ENCODE data around the gene HLA-DOB. TPM values are rescaled to one million over a fixed set of nuclear protein-coding genes. Genes with fewer than 3 reads are reported as not detected.

The HLA-DOB gene
- total and polyA plus RNA-seq, 10 of the 15 experiments (the other 5 are each of a cell fraction or from before 2014, with no cell fraction given) = 27.4 to 79.1 (median 37.0) TPM

DNA sequence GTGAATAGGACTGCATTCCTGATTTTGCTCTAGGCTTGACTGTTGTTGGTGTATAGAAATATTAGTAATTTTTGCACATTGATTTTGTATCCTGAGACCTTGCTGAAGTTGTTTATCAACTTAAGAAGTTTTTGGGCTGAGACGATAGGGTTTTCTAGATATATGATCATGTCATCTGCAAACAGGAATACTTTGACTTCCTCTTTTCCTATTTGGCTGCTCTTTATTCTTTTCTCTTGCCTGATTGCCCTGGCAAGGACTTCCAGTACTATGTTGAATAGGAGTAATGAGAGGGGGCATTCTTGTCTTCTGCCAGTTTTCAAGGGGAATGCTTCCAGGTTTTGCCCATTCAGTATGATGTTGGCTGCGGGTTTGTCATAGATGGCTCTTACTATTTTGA, 13.4 kb downstream of the HLA-DOB start:
- Histone ChIP-seq H3K36me3 (ENCODE audit: control insufficient read depth in 2 of 2, insufficient read depth in 2 of 2, low read length in 1 of 2) (no peaks in the 10 kb centered on the region; a peak in 1 of 4 replicates), H3K9ac (ENCODE audit: control insufficient read depth, insufficient read depth, low read length) (no peak overlapping the region), H3K4me1 (ENCODE audit: control insufficient read depth, insufficient read depth, low read length) (peaks cover 4% of the 10 kb centered on the region), H3K4me2 (ENCODE audit: control insufficient read depth, insufficient read depth) (no peak overlapping the region), H3K27ac (ENCODE audit: control insufficient read depth, insufficient read depth) (no peak overlapping the region), H4K20me1 (ENCODE audit: control insufficient read depth, insufficient read depth) (no peaks in the 10 kb centered on the region), H3K9me3 (replicated peaks; ENCODE audit: control insufficient read depth, insufficient read depth, low read length) (no peaks in the 10 kb centered on the region; the same call in 1 of the 3 replicates), H3K79me2 (ENCODE audit: control insufficient read depth, insufficient read depth, low read length) (no peaks in the 10 kb centered on the region), H2AFZ (ENCODE audit: control insufficient read depth, low read depth, low read length) (no peak overlapping the region), H3K4me3 (no peak overlapping the region), H3K27me3 (replicated peaks in 1 of 2; ENCODE audit: control insufficient read depth in 2 of 2, insufficient read depth in 2 of 2, low read length in 1 of 2) (no peaks in the 10 kb centered on the region)
- WGBS (ENCODE audit: insufficient coverage, insufficient replicate concordance, low lambda C conversion rate, missing lambda C conversion rate) = 30% methylated on average over 2 of the region's 2 CpGs
- ChIA-PET RAD21 (ENCODE audit: unreplicated experiment) (interaction anchor here (0.9 to 1.5 kb wide), 2 partner anchors 18 to 65 kb away, joined by 3 to 6 read pairs; no protein-coding TSS in a partner anchor), POLR2A (interaction anchor here (1.2 kb wide), 1 partner anchor 9 kb away, joined by 3 read pairs; no protein-coding TSS in a partner anchor), CTCF (interaction anchor here (0.6 to 2.3 kb wide), 3 partner anchors 10 to 1017 kb away, joined by 3 to 14 read pairs (median 3); no protein-coding TSS in a partner anchor), SMC1A (ENCODE audit: uncharacterized antibody, unreplicated experiment) (interaction anchor here (2.1 to 2.4 kb wide), 2 partner anchors 10 to 65 kb away, joined by 7 to 14 read pairs; no protein-coding TSS in a partner anchor)
- intact Hi-C loops (cut with micrococcal nuclease; ENCODE audit: unreplicated experiment) = no loop called here
- no peak for FAIRE-seq
- ATAC-seq = no peak
- in situ Hi-C loops (cut with MboI) = no loop called here
- TF ChIP-seq TCF3 (IDR thresholded peaks at IDR 0.05; ENCODE audit: borderline replicate concordance, insufficient read depth, low read depth, low read length) (no peak), SPI1 (IDR thresholded peaks at IDR 0.05; ENCODE audit: borderline replicate concordance, insufficient read depth, low read depth, low read length) (0 out of 2 replicates have a peak, but pooled peaks have one; percentile 10)
- no peak for DNase-seq (ENCODE audit: low read depth, low spot score)
- BruUV-seq (replicated peaks) = no TSS peak

DNA sequence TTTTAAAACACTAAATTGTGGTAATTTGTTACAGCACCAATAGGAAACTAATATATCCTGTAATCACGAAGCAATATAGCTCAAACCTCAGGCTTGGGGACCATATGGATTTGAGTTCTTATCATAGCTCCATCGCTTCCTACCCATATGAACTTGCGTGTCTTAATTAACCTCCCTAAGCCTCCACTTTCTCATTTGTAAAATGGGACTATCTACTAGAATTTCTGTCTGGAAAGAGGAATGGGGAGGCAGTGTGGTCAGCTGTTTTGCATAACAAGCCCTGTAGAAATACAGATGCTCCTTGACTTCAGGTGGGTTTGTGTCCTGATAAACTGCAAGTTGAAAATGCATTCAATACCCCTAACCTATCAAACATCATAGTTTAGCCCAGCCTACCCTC, 17.1 kb downstream of the HLA-DOB start:
- intact Hi-C loops (cut with micrococcal nuclease; ENCODE audit: unreplicated experiment) = loop anchor here (5.0 kb wide), 1 partner anchor 552 kb away; no protein-coding TSS in a partner anchor
- ChIA-PET RAD21 (ENCODE audit: unreplicated experiment) (interaction anchor here (1.1 to 4.3 kb wide), 7 partner anchors 9 to 382 kb away, joined by 3 to 26 read pairs (median 6); partner anchors contain the start of gene TAP2), CTCF (interaction anchor here (0.7 to 4.1 kb wide), 16 partner anchors 9 to 903 kb away, joined by 3 to 36 read pairs (median 6); partner anchors contain the start of gene TAP2), SMC1A (ENCODE audit: uncharacterized antibody, unreplicated experiment) (interaction anchor here (0.6 to 7.4 kb wide), 15 partner anchors 10 to 936 kb away, joined by 3 to 53 read pairs (median 4); no protein-coding TSS in a partner anchor), POLR2A (interaction anchor here (0.7 kb wide), 1 partner anchor 22 kb away, joined by 3 read pairs; no protein-coding TSS in a partner anchor)
- Histone ChIP-seq H3K4me2 (ENCODE audit: control insufficient read depth, insufficient read depth) (no peak overlapping the region), H4K20me1 (ENCODE audit: control insufficient read depth, insufficient read depth) (no peaks in the 10 kb centered on the region), H3K79me2 (ENCODE audit: control insufficient read depth, insufficient read depth, low read length) (no peaks in the 10 kb centered on the region), H3K36me3 (ENCODE audit: control insufficient read depth in 2 of 2, insufficient read depth in 2 of 2, low read length in 1 of 2) (no peaks in the 10 kb centered on the region), H3K27me3 (replicated peaks in 1 of 2; ENCODE audit: control insufficient read depth in 2 of 2, insufficient read depth in 2 of 2, low read length in 1 of 2) (no peaks in the 10 kb centered on the region), H3K4me3 (no peak overlapping the region), H3K4me1 (ENCODE audit: control insufficient read depth, insufficient read depth, low read length) (peaks cover 15% of the 10 kb centered on the region), H2AFZ (ENCODE audit: control insufficient read depth, low read depth, low read length) (no peak overlapping the region), H3K9me3 (replicated peaks; ENCODE audit: control insufficient read depth, insufficient read depth, low read length) (no peaks in the 10 kb centered on the region; the same call in 1 of the 3 replicates), H3K27ac (ENCODE audit: control insufficient read depth, insufficient read depth) (no peak overlapping the region), H3K9ac (ENCODE audit: control insufficient read depth, insufficient read depth, low read length) (no peak overlapping the region)
- in situ Hi-C loops (cut with MboI) = no loop called here
- ATAC-seq (no peak), DNase-seq (ENCODE audit: low read depth, low spot score) (no peak), FAIRE-seq (no peak)
- WGBS (ENCODE audit: insufficient coverage, insufficient replicate concordance, low lambda C conversion rate, missing lambda C conversion rate) = 90% methylated on average over 3 of the region's 3 CpGs
- no TSS peak for BruUV-seq (replicated peaks)
- TF ChIP-seq, protein P1, sequence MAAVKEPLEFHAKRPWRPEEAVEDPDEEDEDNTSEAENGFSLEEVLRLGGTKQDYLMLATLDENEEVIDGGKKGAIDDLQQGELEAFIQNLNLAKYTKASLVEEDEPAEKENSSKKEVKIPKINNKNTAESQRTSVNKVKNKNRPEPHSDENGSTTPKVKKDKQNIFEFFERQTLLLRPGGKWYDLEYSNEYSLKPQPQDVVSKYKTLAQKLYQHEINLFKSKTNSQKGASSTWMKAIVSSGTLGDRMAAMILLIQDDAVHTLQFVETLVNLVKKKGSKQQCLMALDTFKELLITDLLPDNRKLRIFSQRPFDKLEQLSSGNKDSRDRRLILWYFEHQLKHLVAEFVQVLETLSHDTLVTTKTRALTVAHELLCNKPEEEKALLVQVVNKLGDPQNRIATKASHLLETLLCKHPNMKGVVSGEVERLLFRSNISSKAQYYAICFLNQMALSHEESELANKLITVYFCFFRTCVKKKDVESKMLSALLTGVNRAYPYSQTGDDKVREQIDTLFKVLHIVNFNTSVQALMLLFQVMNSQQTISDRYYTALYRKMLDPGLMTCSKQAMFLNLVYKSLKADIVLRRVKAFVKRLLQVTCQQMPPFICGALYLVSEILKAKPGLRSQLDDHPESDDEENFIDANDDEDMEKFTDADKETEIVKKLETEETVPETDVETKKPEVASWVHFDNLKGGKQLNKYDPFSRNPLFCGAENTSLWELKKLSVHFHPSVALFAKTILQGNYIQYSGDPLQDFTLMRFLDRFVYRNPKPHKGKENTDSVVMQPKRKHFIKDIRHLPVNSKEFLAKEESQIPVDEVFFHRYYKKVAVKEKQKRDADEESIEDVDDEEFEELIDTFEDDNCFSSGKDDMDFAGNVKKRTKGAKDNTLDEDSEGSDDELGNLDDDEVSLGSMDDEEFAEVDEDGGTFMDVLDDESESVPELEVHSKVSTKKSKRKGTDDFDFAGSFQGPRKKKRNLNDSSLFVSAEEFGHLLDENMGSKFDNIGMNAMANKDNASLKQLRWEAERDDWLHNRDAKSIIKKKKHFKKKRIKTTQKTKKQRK (IDR thresholded peaks at IDR 0.05; ENCODE audit: low read depth, low read length) = no peak
- no peak for TF ChIP-seq FOS (IDR thresholded peaks at IDR 0.05; ENCODE audit: borderline replicate concordance, extremely low read depth, insufficient read length)
- TF ChIP-seq LARP7 (IDR thresholded peaks at IDR 0.05) = no peak
- TF ChIP-seq HCFC1 (IDR thresholded peaks at IDR 0.05; ENCODE audit: low read length) = no peak
- TF ChIP-seq CBX5 (IDR thresholded peaks at IDR 0.05; ENCODE audit: low read depth) = no peak
- no peak for TF ChIP-seq CBX3 (IDR thresholded peaks at IDR 0.05; ENCODE audit: borderline replicate concordance, low read depth)
- no peak for TF ChIP-seq MEF2A (IDR thresholded peaks at IDR 0.05; ENCODE audit: insufficient read depth, low read depth, low read length)
- TF ChIP-seq EP300 (IDR thresholded peaks at IDR 0.05; ENCODE audit: borderline replicate concordance in 1 of 2, control insufficient read depth in 1 of 2, low read depth in 2 of 2, low read length in 2 of 2) = no peak
- TF ChIP-seq CREB1 (IDR thresholded peaks at IDR 0.05; ENCODE audit: low read depth) = no peak
- TF ChIP-seq SIN3A (IDR thresholded peaks at IDR 0.05; ENCODE audit: low read depth, low read length) = no peak

All from GM12878 (cell line).